Common myeloid progenitor, CD34-positive (primary cell): Measurements from ENCODE around the gene TUBB1.
"Not testable (repeated sequence)": the region's sequence is repeated elsewhere in the genome, so short reads cannot be mapped to it uniquely, and the experiment has no call there.

ENCODE experiments used
- CTCF ChIA-PET: fragments of 350-600 bp; sonication (Branson Sonifier 250); formaldehyde crosslinking; loops from one replicate; lab custom pipeline; 2021; ENCODE audit warnings: antibody characterized with exemption; lab: Charles Lee
- POLR2A ChIA-PET: fragments of 350-600 bp; sonication (Branson Sonifier 250); formaldehyde crosslinking; loops from one replicate; lab custom pipeline; 2021; ENCODE audit warnings: antibody characterized with exemption; lab: Charles Lee
- DNase-seq, 3 donors: peaks; one replicate each; pipeline versions ENCODE4 v3.0.0 to v3.0.0-alpha.2; 2013
- H3K27ac ChIP-seq, 2 experiments: 1 replicate in 1 of 2; 2 replicates in 1 of 2; pipeline ENCODE4 v1.7.0; 2013; ENCODE audit warnings: inconsistent platforms in 2 of 2, low read length in 2 of 2, mild to moderate bottlenecking in 2 of 2, low read depth in 1 of 2, moderate library complexity in 1 of 2; ENCODE audit not compliant: severe bottlenecking in 2 of 2, insufficient read depth in 1 of 2, poor library complexity in 1 of 2
- H3K27me3 ChIP-seq, 5 experiments: replicated peaks in 2 of 5; 1 replicate in 3 of 5; 2 replicates in 2 of 5; pipeline versions ENCODE4 v1.6.1 to v1.7.0; 2013; ENCODE audit warnings: low read length in 4 of 5, mild to moderate bottlenecking in 2 of 5, moderate library complexity in 2 of 5, inconsistent platforms in 1 of 5; ENCODE audit not compliant: insufficient read depth in 5 of 5, control insufficient read depth in 4 of 5
- H3K36me3 ChIP-seq, 4 experiments: 1 replicate in 2 of 4; 2 replicates in 2 of 4; pipeline versions ENCODE4 v1.6.1 to v1.7.0; 2013; ENCODE audit warnings: low read length in 3 of 4, control low read depth in 1 of 4, mild to moderate bottlenecking in 1 of 4; ENCODE audit not compliant: control insufficient read depth in 4 of 4, insufficient read depth in 4 of 4
- H3K4me1 ChIP-seq, 4 experiments: 1 replicate in 3 of 4; 2 replicates in 1 of 4; pipeline versions ENCODE4 v1.6.1 to v1.7.1; 2013; ENCODE audit warnings: low read length in 3 of 4, mild to moderate bottlenecking in 3 of 4, control low read depth in 1 of 4, inconsistent platforms in 1 of 4, moderate library complexity in 1 of 4; ENCODE audit not compliant: control insufficient read depth in 4 of 4, insufficient read depth in 4 of 4; ENCODE audit errors: control extremely low read depth in 1 of 4
- H3K4me3 ChIP-seq, 7 experiments: 1 replicate in 4 of 7; 2 replicates in 3 of 7; pipeline versions ENCODE4 v1.5.1 to v1.7.0; 2013; ENCODE audit warnings: mild to moderate bottlenecking in 7 of 7, low read length in 6 of 7, moderate library complexity in 6 of 7, inconsistent platforms in 2 of 7, low read depth in 2 of 7, control low read depth in 1 of 7; ENCODE audit not compliant: insufficient read depth in 4 of 7, control insufficient read depth in 1 of 7; ENCODE audit errors: extremely low read depth in 1 of 7
- H3K9me3 ChIP-seq, 5 experiments: 1 replicate in 4 of 5; 2 replicates in 1 of 5; pipeline versions ENCODE4 v1.6.1 to v1.7.1; 2013; ENCODE audit warnings: low read length in 4 of 5, mild to moderate bottlenecking in 2 of 5, inconsistent platforms in 1 of 5, low read depth in 1 of 5, moderate library complexity in 1 of 5; ENCODE audit not compliant: control insufficient read depth in 4 of 5, insufficient read depth in 2 of 5; ENCODE audit errors: control extremely low read depth in 1 of 5
- WGBS: methylation state at CpG from one replicate; pipeline ENCODE4 v1.1.5; 2013; ENCODE audit not compliant: insufficient coverage; 5-methylcytosine and 5-hydroxymethylcytosine counted together

The TUBB1 gene

DNA sequence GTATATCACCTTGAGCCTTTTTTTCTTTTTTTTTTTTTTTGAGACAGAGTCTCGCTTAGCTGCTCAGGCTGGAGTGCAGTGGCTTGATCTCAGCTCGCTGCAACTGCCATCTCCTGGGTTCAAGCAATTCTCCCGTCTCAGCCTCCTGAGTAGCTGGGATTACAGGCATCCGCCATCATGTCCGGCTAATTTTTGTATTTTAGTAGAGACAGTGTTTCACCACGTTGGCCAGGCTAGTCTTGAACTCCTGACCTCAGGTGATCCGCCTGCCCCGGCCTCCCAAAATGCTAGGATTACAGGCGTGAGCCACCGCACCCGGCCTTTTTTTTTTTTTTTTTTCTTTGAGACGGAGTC is 36.1 kb upstream of the TUBB1 start:
- H3K27me3 ChIP-seq, DNase-seq, H3K27ac ChIP-seq, H3K4me3 ChIP-seq, H3K9me3 ChIP-seq, POLR2A ChIA-PET: not testable (repeated sequence)
- Histone ChIP-seq H3K36me3 (peaks cover 3 to 22% (median 17%) of the 10 kb centered on the region in 4 experiments), H3K4me1 (peaks cover 0 to 13% (median 10%) of the 10 kb centered on the region in 4 experiments)
- CTCF ChIA-PET, result interaction anchor here (1.2 to 1.3 kb wide), 2 partner anchors 10 to 28 kb away, joined by 3 to 5 read pairs; no protein-coding TSS in a partner anchor
- 100% methylated on average over 3 of the region's 12 CpGs for WGBS

DNA sequence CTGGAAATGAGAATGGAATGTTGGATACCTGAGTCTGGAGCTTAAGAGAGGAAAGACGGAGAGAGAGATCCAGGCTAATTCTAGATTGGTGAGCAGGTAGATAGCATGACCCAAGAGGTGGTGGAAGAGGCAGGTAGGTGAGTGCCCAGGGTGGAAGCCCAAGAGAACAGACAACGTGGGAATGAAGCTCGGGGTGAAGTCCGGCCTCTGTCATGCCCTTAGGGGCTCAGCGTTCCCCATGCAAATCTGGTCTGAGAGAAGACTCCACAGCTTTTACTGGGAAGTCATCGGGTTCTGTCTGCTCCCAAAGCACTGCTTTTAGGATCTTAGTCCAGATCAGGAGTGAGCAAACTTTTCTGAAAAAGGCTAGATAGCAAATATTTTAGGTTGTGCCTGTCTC is 34.5 kb upstream of the TUBB1 start:
- Histone ChIP-seq H3K4me3 (no peak overlapping the region), H3K27ac (no peak overlapping the region), H3K4me1 (peaks cover 0 to 13% (median 10%) of the 10 kb centered on the region in 4 experiments), H3K36me3 (peaks cover 12 to 38% (median 28%) of the 10 kb centered on the region in 4 experiments), H3K9me3 (no peaks in the 10 kb centered on the region), H3K27me3 (no peaks in the 10 kb centered on the region)
- CTCF ChIA-PET, result no interaction called here
- 96% methylated on average over 6 of the region's 6 CpGs for WGBS
- no peak for DNase-seq
- POLR2A ChIA-PET, result no interaction called here

DNA sequence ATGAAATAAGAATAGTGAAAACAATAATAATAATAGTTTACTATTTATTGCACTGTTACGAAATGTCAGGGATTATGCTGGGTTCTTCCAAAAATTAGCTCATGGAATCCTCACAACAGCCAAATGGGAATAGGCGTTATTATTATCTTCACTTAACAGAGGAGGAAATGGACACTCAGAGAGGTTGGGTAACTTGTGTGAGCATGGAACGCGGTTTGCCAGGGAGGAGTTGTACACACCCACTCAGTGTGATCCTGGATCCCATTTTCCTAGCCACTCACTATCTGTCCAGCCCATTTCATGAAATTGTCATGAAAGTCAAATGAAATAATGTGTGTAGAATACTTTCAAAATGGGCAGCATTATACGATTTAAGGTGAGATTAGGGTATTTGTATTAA is 33.6 kb upstream of the TUBB1 start:
- Histone ChIP-seq H3K4me1 (peaks cover 0 to 13% (median 10%) of the 10 kb centered on the region in 4 experiments), H3K36me3 (peaks cover 12 to 45% (median 34%) of the 10 kb centered on the region in 4 experiments), H3K4me3 (no peak overlapping the region), H3K9me3 (no peaks in the 10 kb centered on the region), H3K27ac (no peak overlapping the region), H3K27me3 (no peaks in the 10 kb centered on the region)
- POLR2A ChIA-PET, result no interaction called here
- DNase-seq, result no peak
- 88% methylated on average over 1 of the region's 5 CpGs for WGBS
- CTCF ChIA-PET, result no interaction called here

DNA sequence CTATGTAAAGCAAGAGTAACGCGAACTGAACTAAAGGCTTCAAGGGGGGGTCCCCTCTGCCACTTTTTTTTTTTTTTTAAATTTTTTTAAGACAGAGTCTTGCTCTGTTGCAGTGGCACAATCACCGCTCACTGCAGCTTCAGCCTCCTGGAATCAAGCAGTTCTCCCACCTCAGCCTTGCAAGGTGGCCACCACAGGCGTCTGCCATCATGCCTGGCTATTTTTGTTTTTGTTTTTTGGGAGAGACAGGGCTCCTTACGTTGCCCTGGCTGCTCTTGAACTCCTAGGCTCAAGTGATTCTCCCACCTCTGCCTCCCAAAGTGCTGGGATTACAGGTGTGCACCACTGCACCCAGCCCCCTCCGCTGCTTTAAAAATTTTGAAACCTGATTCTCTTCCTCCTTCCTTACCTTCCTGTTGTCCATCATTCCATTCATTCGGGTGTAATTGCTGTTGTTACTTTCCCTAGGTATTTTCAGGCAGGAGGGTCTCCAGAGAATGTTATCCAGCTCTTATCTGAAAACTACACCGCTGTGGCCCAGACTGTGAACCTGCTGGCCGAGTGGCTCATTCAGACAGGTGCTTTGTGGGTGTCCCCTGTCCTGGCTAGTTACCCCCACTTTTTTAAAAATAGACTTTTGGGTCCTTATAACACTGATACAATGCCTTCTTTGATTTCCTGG is 32.8 kb upstream of the TUBB1 start:
- Histone ChIP-seq H3K27ac (no peak overlapping the region), H3K4me3 (no peak overlapping the region), H3K4me1 (peaks cover 0 to 13% (median 10%) of the 10 kb centered on the region in 4 experiments), H3K27me3 (no peaks in the 10 kb centered on the region), H3K9me3 (no peaks in the 10 kb centered on the region), H3K36me3 (peaks cover 12 to 53% (median 41%) of the 10 kb centered on the region in 4 experiments)
- 96% methylated on average over 8 of the region's 9 CpGs for WGBS
- ChIA-PET CTCF (no interaction called here), POLR2A (interaction anchor here (0.5 kb wide), 1 partner anchor 102 kb away, joined by 3 read pairs; no protein-coding TSS in a partner anchor)
- no peak for DNase-seq

DNA sequence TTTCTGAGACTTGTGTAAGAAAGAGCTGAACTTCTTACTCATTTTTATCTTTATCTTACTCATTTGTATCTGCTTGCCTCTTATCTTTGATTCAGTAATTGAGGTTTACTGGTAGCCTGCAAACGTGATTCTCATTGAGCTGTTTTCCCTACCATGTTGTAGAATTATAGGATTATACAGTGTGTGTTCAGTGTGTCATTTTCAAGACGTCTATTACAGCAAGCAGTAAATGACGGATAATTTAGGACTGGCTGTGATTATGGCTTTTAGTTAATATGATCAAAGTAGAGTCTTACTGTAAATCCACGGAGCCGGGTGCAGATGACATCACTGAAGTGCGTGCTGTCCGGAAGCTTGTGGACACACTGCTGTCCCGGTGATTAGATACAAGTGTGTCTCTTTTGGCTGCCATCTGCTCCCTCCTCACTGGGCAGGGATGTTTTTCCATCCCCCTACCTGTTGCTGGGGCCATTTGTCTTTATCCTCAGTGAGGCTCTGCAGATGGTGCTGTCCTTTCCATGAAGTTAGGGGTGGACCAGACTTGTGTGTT is 32.2 kb upstream of the TUBB1 start:
- Histone ChIP-seq H3K36me3 (peaks cover 14 to 59% (median 44%) of the 10 kb centered on the region in 4 experiments), H3K27ac (no peak overlapping the region), H3K4me1 (peaks cover 0 to 8% (median 7%) of the 10 kb centered on the region in 4 experiments), H3K4me3 (no peak overlapping the region), H3K27me3 (no peaks in the 10 kb centered on the region), H3K9me3 (no peaks in the 10 kb centered on the region)
- WGBS, result 97% methylated on average over 8 of the region's 8 CpGs
- DNase-seq, result no peak
- ChIA-PET CTCF (no interaction called here), POLR2A (interaction anchor here (0.5 kb wide), 1 partner anchor 102 kb away, joined by 3 read pairs; no protein-coding TSS in a partner anchor)

DNA sequence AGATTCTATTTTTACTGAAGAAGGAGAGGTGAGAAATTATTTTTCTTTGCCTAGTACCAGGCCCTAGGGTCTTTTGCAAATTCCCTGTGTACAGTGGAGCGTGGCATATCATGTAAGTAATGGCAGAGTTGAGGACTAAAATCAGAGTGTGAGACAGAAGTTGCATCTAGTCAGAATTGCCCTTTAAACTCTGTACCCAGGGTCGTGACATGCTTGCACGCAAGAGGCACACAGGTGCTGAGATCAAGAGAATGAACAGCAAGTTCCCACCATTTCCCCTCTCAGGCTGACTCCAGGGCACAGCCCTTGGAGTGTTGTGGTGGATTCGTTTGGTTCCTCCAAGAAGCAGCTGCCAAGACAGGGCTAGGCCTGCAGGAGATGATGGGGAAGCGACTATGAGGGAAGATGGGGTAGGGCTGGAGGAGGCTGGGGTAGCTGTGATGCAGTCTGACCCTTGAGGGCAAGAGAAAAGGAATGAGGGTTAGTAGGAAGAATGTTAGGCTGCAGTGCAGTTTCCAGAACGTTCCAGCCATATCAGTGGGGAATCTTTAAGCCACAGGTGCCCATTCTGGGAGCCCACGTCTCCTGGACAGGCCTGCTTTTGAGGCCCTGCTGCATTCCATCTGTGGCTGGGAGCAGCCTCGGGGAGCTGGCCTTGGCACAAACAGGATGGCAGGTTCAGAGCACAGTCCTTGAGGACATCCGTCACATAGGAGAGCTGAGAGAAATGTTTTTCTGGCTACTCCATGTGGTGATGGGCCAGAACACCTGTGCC is 31.3 kb upstream of the TUBB1 start:
- H3K9me3 ChIP-seq, result no peaks in the 10 kb centered on the region
- H3K27ac ChIP-seq, result no peak overlapping the region
- H3K36me3 ChIP-seq, result peaks cover 16 to 68% (median 49%) of the 10 kb centered on the region in 4 experiments
- no peaks in the 10 kb centered on the region for H3K4me1 ChIP-seq
- POLR2A ChIA-PET, result interaction anchor here (0.6 kb wide), 1 partner anchor 9 kb away, joined by 3 read pairs; no protein-coding TSS in a partner anchor
- WGBS, result 97% methylated on average over 9 of the region's 9 CpGs
- CTCF ChIA-PET, result no interaction called here
- DNase-seq, result no peak
- H3K4me3 ChIP-seq, result no peak overlapping the region
- no peaks in the 10 kb centered on the region for H3K27me3 ChIP-seq
